SH-SY5Y (cell line): Measurements from ENCODE around the gene HRH4.

Experiments
- GATA2 ChIP-seq: IDR thresholded peaks from 2 replicates; pipeline ENCODE4 v1.6.1; 2011; ENCODE audit warnings: mild to moderate bottlenecking, low read depth, low read length
- GATA3 ChIP-seq: IDR thresholded peaks from 2 replicates; pipeline ENCODE4 v1.6.1; 2011; ENCODE audit warnings: low read depth, mild to moderate bottlenecking, low read length, moderate library complexity

GRCh38 chr18:24421831-24422230, 38.6 kb upstream of the HRH4 start:
- TF ChIP-seq GATA2 (no peak), GATA3 (no peak)
